Activated naive CD4-positive, alpha-beta T cell treated with anti-CD3 and anti-CD28 coated beads, Interleukin-2, amount 10 ng/mL, durations not matched to agents 7 days and 5 days (primary cell): ENCODE results near the gene METTL23.
"Not testable (repeated sequence)": the region's sequence is repeated elsewhere in the genome, so short reads cannot be mapped to it uniquely, and the experiment has no call there.

ENCODE experiments used
- CTCF ChIA-PET: fragments of 350-600 bp; sonication (Branson Sonifier 250); formaldehyde crosslinking; loops from one replicate; lab custom pipeline; 2021; ENCODE audit warnings: antibody characterized with exemption; lab: Charles Lee
- DNase-seq: peaks from one replicate; pipeline ENCODE4 v3.0.0-alpha.2; 2020
- H3K27ac Mint-ChIP-seq: one replicate; pipeline ENCODE4 v1.8.0; 2021; ENCODE audit warnings: mild to moderate bottlenecking, moderate library complexity, mixed read lengths
- H3K27me3 Mint-ChIP-seq: one replicate; pipeline ENCODE4 v1.8.0; 2021; ENCODE audit warnings: mild to moderate bottlenecking, mixed read lengths
- H3K36me3 Mint-ChIP-seq: one replicate; pipeline ENCODE4 v1.8.0; 2021; ENCODE audit warnings: mixed read lengths
- H3K4me1 Mint-ChIP-seq: one replicate; pipeline ENCODE4 v1.8.0; 2021; ENCODE audit warnings: mixed read lengths
- H3K4me3 Mint-ChIP-seq: one replicate; pipeline ENCODE4 v1.8.0; 2021; ENCODE audit warnings: mild to moderate bottlenecking, moderate library complexity, mixed read lengths
- H3K9me3 Mint-ChIP-seq: one replicate; pipeline ENCODE4 v1.8.0; 2021; ENCODE audit warnings: mixed read lengths

Gene METTL23

GRCh38 chr17:76713765-76714164, 12.9 kb upstream of the METTL23 start:
- CTCF ChIA-PET, result interaction anchor here (0.8 to 4.3 kb wide), 20 partner anchors 10 to 343 kb away, joined by 3 to 30 read pairs (median 4); partner anchors contain the start of genes JMJD6 and METTL23
- H3K4me3 Mint-ChIP-seq, result no peak overlapping the region
- DNase-seq, result no peak
- H3K4me1 Mint-ChIP-seq, result peaks cover 56% of the 10 kb centered on the region
- peaks cover 45% of the 10 kb centered on the region for H3K36me3 Mint-ChIP-seq
- no peak overlapping the region for H3K27ac Mint-ChIP-seq
- H3K27me3 Mint-ChIP-seq, result peaks cover 19% of the 10 kb centered on the region
- no peaks in the 10 kb centered on the region for H3K9me3 Mint-ChIP-seq

- no peaks in the 10 kb centered on the region for H3K9me3 Mint-ChIP-seq
- H3K27ac Mint-ChIP-seq, result no peak overlapping the region
- H3K4me1 Mint-ChIP-seq, result peaks cover 56% of the 10 kb centered on the region
- DNase-seq, result no peak
- H3K4me3 Mint-ChIP-seq, result no peak overlapping the region
- H3K36me3 Mint-ChIP-seq, result peaks cover 50% of the 10 kb centered on the region
- H3K27me3 Mint-ChIP-seq, result peaks cover 14% of the 10 kb centered on the region
- CTCF ChIA-PET, result interaction anchor here (0.7 to 4.3 kb wide), 17 partner anchors 11 to 342 kb away, joined by 3 to 30 read pairs (median 4); partner anchors contain the start of genes JMJD6 and METTL23
Measured at GRCh38 chr17:76714336-76714735, 12.3 kb upstream of the METTL23 start.

GRCh38 chr17:76714822-76715495, 11.7 kb upstream of the METTL23 start:
- Mint-ChIP-seq H3K4me3 (no peak overlapping the region), H3K36me3 (peaks cover 54% of the 10 kb centered on the region), H3K9me3 (no peaks in the 10 kb centered on the region), H3K27me3 (peaks cover 8% of the 10 kb centered on the region), H3K4me1 (peaks cover 49% of the 10 kb centered on the region), H3K27ac (peak overlapping the region; percentile 86)
- CTCF ChIA-PET, result interaction anchor here (0.6 to 4.3 kb wide), 10 partner anchors 10 to 453 kb away, joined by 3 to 30 read pairs (median 4); partner anchors contain the start of genes JMJD6 and METTL23
- DNase-seq, result peak; percentile 87

GRCh38 chr17:76715496-76715830, 11.2 kb upstream of the METTL23 start:
- H3K27me3 Mint-ChIP-seq, result peaks cover 4% of the 10 kb centered on the region
- H3K27ac Mint-ChIP-seq, result peak overlapping the region; percentile 86
- H3K9me3 Mint-ChIP-seq, result no peaks in the 10 kb centered on the region
- no peak for DNase-seq
- peaks cover 47% of the 10 kb centered on the region for H3K4me1 Mint-ChIP-seq
- peaks cover 58% of the 10 kb centered on the region for H3K36me3 Mint-ChIP-seq
- H3K4me3 Mint-ChIP-seq, result no peak overlapping the region
- CTCF ChIA-PET, result interaction anchor here (0.6 to 4.3 kb wide), 6 partner anchors 9 to 454 kb away, joined by 3 to 30 read pairs (median 3); partner anchors contain the start of genes JMJD6 and METTL23

- Mint-ChIP-seq H3K9me3 (no peaks in the 10 kb centered on the region), H3K4me3 (no peak overlapping the region), H3K4me1 (peaks cover 49% of the 10 kb centered on the region), H3K27ac (peak overlapping the region; percentile 86), H3K27me3 (peaks cover 3% of the 10 kb centered on the region), H3K36me3 (peaks cover 65% of the 10 kb centered on the region)
- CTCF ChIA-PET, result interaction anchor here (1.6 to 4.3 kb wide), 4 partner anchors 9 to 64 kb away, joined by 3 to 30 read pairs (median 6); partner anchors contain the start of genes JMJD6 and METTL23
- DNase-seq, result peak; percentile 53
Measured at GRCh38 chr17:76716146-76716838, 10.3 kb upstream of the METTL23 start.

GRCh38 chr17:76716839-76717215, 9.8 kb upstream of the METTL23 start:
- H3K4me3 Mint-ChIP-seq, result no peak overlapping the region
- CTCF ChIA-PET, result interaction anchor here (1.4 to 4.3 kb wide), 5 partner anchors 8 to 64 kb away, joined by 3 to 30 read pairs (median 4); partner anchors contain the start of genes JMJD6 and METTL23
- H3K4me1 Mint-ChIP-seq, result peaks cover 51% of the 10 kb centered on the region
- no peaks in the 10 kb centered on the region for H3K9me3 Mint-ChIP-seq
- H3K27ac Mint-ChIP-seq, result peak overlapping the region; percentile 86
- H3K36me3 Mint-ChIP-seq, result peaks cover 67% of the 10 kb centered on the region
- no peak for DNase-seq
- no peaks in the 10 kb centered on the region for H3K27me3 Mint-ChIP-seq

GRCh38 chr17:76718516-76718915, 8.1 kb upstream of the METTL23 start:
- H3K27ac Mint-ChIP-seq, result peak overlapping the region; percentile 60
- CTCF ChIA-PET, result interaction anchor here (0.7 to 1.6 kb wide), 3 partner anchors 9 to 44 kb away, joined by 3 to 5 read pairs (median 3); no protein-coding TSS in a partner anchor
- no peaks in the 10 kb centered on the region for H3K27me3 Mint-ChIP-seq

GRCh38 chr17:76720211-76720610, 6.4 kb upstream of the METTL23 start:
- peaks cover 61% of the 10 kb centered on the region for H3K36me3 Mint-ChIP-seq
- no peak for DNase-seq
- H3K9me3 Mint-ChIP-seq, result no peaks in the 10 kb centered on the region
- H3K27me3 Mint-ChIP-seq, result no peaks in the 10 kb centered on the region
- CTCF ChIA-PET, result interaction anchor here (0.6 to 1.6 kb wide), 2 partner anchors 11 to 59 kb away, joined by 3 to 5 read pairs; no protein-coding TSS in a partner anchor
- H3K27ac Mint-ChIP-seq, result no peak overlapping the region
- H3K4me3 Mint-ChIP-seq, result no peak overlapping the region
- H3K4me1 Mint-ChIP-seq, result peaks cover 60% of the 10 kb centered on the region

More at GRCh38 chr17:76718516-76718915, 8.1 kb upstream of the METTL23 start:
- peaks cover 68% of the 10 kb centered on the region for H3K36me3 Mint-ChIP-seq
- peaks cover 60% of the 10 kb centered on the region for H3K4me1 Mint-ChIP-seq
- no peaks in the 10 kb centered on the region for H3K9me3 Mint-ChIP-seq
- DNase-seq, result no peak
- H3K4me3 Mint-ChIP-seq, result no peak overlapping the region

GRCh38 chr17:76720941-76721340, 5.7 kb upstream of the METTL23 start:
- CTCF ChIA-PET, result no interaction called here
- Mint-ChIP-seq H3K36me3 (peaks cover 63% of the 10 kb centered on the region), H3K4me1 (peaks cover 59% of the 10 kb centered on the region), H3K9me3 (no peaks in the 10 kb centered on the region), H3K4me3 (no peak overlapping the region), H3K27me3 (no peaks in the 10 kb centered on the region), H3K27ac (no peak overlapping the region)
- no peak for DNase-seq

GRCh38 chr17:76721463-76721862, 5.2 kb upstream of the METTL23 start:
- H3K9me3 Mint-ChIP-seq, result no peaks in the 10 kb centered on the region
- DNase-seq, result no peak
- peaks cover 56% of the 10 kb centered on the region for H3K4me1 Mint-ChIP-seq
- CTCF ChIA-PET, result no interaction called here
- peaks cover 61% of the 10 kb centered on the region for H3K36me3 Mint-ChIP-seq
- H3K4me3 Mint-ChIP-seq, result no peak overlapping the region
- H3K27me3 Mint-ChIP-seq, result no peaks in the 10 kb centered on the region
- no peak overlapping the region for H3K27ac Mint-ChIP-seq

- no peak overlapping the region for H3K27ac Mint-ChIP-seq
- no peak for DNase-seq
- H3K36me3 Mint-ChIP-seq, result peaks cover 59% of the 10 kb centered on the region
- H3K4me1 Mint-ChIP-seq, result peaks cover 51% of the 10 kb centered on the region
- CTCF ChIA-PET, result no interaction called here
- H3K4me3 Mint-ChIP-seq, result no peak overlapping the region
- no peaks in the 10 kb centered on the region for H3K9me3 Mint-ChIP-seq
- no peaks in the 10 kb centered on the region for H3K27me3 Mint-ChIP-seq
Measured at GRCh38 chr17:76722279-76722678, 4.4 kb upstream of the METTL23 start.

GRCh38 chr17:76722977-76723376, 3.7 kb upstream of the METTL23 start:
- CTCF ChIA-PET, result interaction anchor here (3.8 kb wide), 1 partner anchor 8 kb away, joined by 30 read pairs; no protein-coding TSS in a partner anchor
- Mint-ChIP-seq H3K36me3 (peaks cover 62% of the 10 kb centered on the region), H3K4me1 (peaks cover 53% of the 10 kb centered on the region)
- not testable (repeated sequence) for H3K4me3 Mint-ChIP-seq, H3K27me3 Mint-ChIP-seq, DNase-seq, H3K9me3 Mint-ChIP-seq, H3K27ac Mint-ChIP-seq

GRCh38 chr17:76723812-76724211, 2.8 kb upstream of the METTL23 start:
- no peak overlapping the region for H3K4me3 Mint-ChIP-seq
- peaks cover 62% of the 10 kb centered on the region for H3K4me1 Mint-ChIP-seq
- CTCF ChIA-PET, result interaction anchor here (1.3 to 3.8 kb wide), 2 partner anchors 9 to 166 kb away, joined by 3 to 30 read pairs; no protein-coding TSS in a partner anchor

More at GRCh38 chr17:76723812-76724211, 2.8 kb upstream of the METTL23 start:
- Mint-ChIP-seq H3K27ac (no peak overlapping the region), H3K27me3 (no peaks in the 10 kb centered on the region), H3K9me3 (no peaks in the 10 kb centered on the region), H3K36me3 (peaks cover 53% of the 10 kb centered on the region)
- DNase-seq, result no peak
